ENCODE data around the gene SLC13A2. TPM values are rescaled to one million over a fixed set of nuclear protein-coding genes. Genes with fewer than 3 reads are reported as not detected.

SLC13A2 gene
- total and polyA plus RNA-seq, 10 donors = 0.03 TPM; not detected in 9

DNA sequence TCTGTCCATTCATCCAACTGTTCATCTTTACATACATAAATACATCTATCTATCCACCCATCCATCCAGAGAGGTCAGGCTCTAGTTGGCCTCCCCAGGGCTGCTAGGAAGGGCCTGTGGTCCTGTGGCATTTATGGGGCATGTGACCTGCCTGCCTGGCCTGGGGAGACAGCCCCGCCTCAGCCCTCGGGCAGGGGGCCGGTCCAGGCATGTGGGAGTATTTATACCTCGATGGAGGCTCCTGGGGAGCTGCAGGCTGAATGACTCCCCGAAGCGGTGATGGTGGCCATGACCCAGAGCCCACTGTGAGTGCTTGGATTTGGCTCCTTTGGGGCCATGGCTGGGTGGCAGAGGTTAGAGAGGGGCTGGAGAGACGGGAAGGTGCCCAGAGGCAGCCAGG lies 40.0 kb downstream of the SLC13A2 start:
- peaks cover 0 to 35% (median 7%) of the 10 kb centered on the region in 7 donors for H3K27me3 ChIP-seq (replicated peaks in 1 of 7)
- no peaks in the 10 kb centered on the region for H3K9me3 ChIP-seq
- H3K4me3 ChIP-seq = no peak overlapping the region
- TF ChIP-seq POLR2A (IDR thresholded peaks at IDR 0.05) (no peak), POLR2AphosphoS5 (IDR thresholded peaks at IDR 0.05) (no peak)
- TF ChIP-seq, protein P1, sequence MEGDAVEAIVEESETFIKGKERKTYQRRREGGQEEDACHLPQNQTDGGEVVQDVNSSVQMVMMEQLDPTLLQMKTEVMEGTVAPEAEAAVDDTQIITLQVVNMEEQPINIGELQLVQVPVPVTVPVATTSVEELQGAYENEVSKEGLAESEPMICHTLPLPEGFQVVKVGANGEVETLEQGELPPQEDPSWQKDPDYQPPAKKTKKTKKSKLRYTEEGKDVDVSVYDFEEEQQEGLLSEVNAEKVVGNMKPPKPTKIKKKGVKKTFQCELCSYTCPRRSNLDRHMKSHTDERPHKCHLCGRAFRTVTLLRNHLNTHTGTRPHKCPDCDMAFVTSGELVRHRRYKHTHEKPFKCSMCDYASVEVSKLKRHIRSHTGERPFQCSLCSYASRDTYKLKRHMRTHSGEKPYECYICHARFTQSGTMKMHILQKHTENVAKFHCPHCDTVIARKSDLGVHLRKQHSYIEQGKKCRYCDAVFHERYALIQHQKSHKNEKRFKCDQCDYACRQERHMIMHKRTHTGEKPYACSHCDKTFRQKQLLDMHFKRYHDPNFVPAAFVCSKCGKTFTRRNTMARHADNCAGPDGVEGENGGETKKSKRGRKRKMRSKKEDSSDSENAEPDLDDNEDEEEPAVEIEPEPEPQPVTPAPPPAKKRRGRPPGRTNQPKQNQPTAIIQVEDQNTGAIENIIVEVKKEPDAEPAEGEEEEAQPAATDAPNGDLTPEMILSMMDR (IDR thresholded peaks at IDR 0.05 in 8 of 11, conservative IDR thresholded peaks at IDR 0.05 in 3 of 11) = no peak
- WGBS, 5 donors = 76 to 89% (median 78%) methylated on average over 6 to 7 of the region's 7 CpGs
- H3K27ac ChIP-seq = no peak overlapping the region
- peaks cover 0 to 4% (median 0%) of the 10 kb centered on the region in 6 donors for H3K4me1 ChIP-seq
- DNase-seq = no peak
- intact Hi-C loops (cut with DNase I; ENCODE audit: low total_unique reads) = no loop called here
- no peaks in the 10 kb centered on the region for H3K36me3 ChIP-seq

DNA sequence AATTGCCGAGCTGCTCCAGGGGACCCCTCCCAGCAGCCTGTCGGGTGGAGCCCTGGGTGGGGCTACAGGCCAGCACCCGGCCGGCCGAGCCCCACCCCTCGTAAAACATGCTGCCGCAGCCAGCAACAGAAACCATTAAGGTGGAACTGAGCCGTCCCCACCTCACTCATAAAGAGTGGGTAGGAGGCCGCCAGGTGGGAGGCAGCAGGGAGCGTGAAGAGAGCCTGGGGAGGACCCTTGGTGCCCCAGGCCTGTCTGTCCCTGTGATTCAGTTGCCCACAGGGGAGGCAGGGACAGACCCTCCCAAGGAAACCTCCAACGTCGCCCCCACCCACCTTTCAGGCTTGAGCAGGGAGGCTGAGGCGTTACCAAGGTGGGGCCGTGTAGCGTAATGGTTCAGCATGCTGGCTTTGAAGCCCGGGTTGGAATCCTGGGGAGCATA lies 41.1 kb downstream of the SLC13A2 start:
- no peaks in the 10 kb centered on the region for H3K9me3 ChIP-seq
- H3K4me3 ChIP-seq = no peak overlapping the region
- 69 to 84% (median 75%) methylated on average over 13 to 16 of the region's 16 CpGs for WGBS, 5 donors
- peaks cover 0 to 7% (median 0%) of the 10 kb centered on the region in 6 donors for H3K4me1 ChIP-seq
- intact Hi-C loops (cut with DNase I; ENCODE audit: low total_unique reads) = no loop called here
- no peaks in the 10 kb centered on the region for H3K36me3 ChIP-seq
- no peak overlapping the region for H3K27ac ChIP-seq
- no peak for DNase-seq
- H3K27me3 ChIP-seq (replicated peaks in 1 of 7) = peaks cover 0 to 24% (median 5%) of the 10 kb centered on the region in 7 donors
- TF ChIP-seq POLR2AphosphoS5 (IDR thresholded peaks at IDR 0.05) (no peak), POLR2A (IDR thresholded peaks at IDR 0.05) (no peak)
- TF ChIP-seq, protein P1 (IDR thresholded peaks at IDR 0.05 in 8 of 11, conservative IDR thresholded peaks at IDR 0.05 in 3 of 11) = no peak

DNA sequence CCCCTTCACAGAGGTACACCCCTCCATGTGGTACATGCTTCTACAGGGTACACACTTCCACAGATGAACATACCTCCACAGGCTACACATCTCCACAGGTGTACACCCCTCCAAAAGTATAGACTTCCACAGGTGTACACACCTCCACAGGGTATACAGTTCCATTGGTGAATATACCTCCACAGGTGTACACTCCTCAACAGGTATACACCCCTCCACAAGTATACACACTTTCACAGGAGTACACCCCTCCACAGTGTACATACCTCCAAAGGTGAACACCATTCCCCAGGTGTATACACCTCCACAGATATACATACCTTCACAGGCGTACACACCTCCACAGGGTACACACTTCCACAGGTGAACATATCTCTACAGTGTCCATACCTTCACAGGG lies 42.1 kb downstream of the SLC13A2 start:
- DNase-seq = no peak
- Histone ChIP-seq H3K9me3 (no peaks in the 10 kb centered on the region), H3K27ac (no peak overlapping the region), H3K27me3 (replicated peaks in 1 of 7) (peaks cover 0 to 15% (median 4%) of the 10 kb centered on the region in 7 donors), H3K4me3 (no peak overlapping the region), H3K36me3 (no peaks in the 10 kb centered on the region), H3K4me1 (peaks cover 0 to 9% (median 2%) of the 10 kb centered on the region in 6 donors)
- TF ChIP-seq POLR2A (IDR thresholded peaks at IDR 0.05) (no peak), POLR2AphosphoS5 (IDR thresholded peaks at IDR 0.05) (no peak)
- TF ChIP-seq, protein P1 (IDR thresholded peaks at IDR 0.05 in 8 of 11, conservative IDR thresholded peaks at IDR 0.05 in 3 of 11) = no peak
- intact Hi-C loops (cut with DNase I; ENCODE audit: low total_unique reads) = no loop called here
- WGBS, 5 donors = 83 to 100% (median 97%) methylated on average over 1 of the region's 1 CpG

DNA sequence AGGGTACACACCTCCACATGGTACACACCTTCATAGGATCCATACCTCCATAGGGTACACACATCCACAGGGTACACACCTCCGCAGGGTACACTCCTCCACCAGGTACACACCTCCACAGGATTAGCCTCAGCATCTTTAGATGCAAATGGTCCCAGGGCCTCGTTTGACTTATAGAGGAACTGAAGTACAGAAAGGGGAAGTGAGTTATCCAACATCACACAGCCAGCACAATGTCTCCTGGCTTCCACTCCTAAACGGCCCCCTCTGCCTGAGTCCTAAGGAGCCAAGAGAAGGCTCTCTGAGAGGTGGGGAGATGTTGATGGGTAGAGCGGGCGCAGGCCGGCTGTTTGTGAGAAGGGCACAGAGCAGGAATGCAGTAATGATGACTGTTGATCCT lies 44.7 kb downstream of the SLC13A2 start:
- Histone ChIP-seq H3K36me3 (no peaks in the 10 kb centered on the region), H3K9me3 (no peaks in the 10 kb centered on the region), H3K27me3 (replicated peaks in 1 of 7) (peaks cover 0 to 7% (median 0%) of the 10 kb centered on the region in 7 donors), H3K4me3 (no peak overlapping the region), H3K4me1 (peaks cover 0 to 9% (median 2%) of the 10 kb centered on the region in 6 donors), H3K27ac (no peak overlapping the region)
- no peak for TF ChIP-seq POLR2A (IDR thresholded peaks at IDR 0.05)
- TF ChIP-seq POLR2AphosphoS5 (IDR thresholded peaks at IDR 0.05) = no peak
- TF ChIP-seq, protein P1 (IDR thresholded peaks at IDR 0.05 in 8 of 11, conservative IDR thresholded peaks at IDR 0.05 in 3 of 11) = no peak
- intact Hi-C loops (cut with DNase I; ENCODE audit: low total_unique reads) = no loop called here
- WGBS, 5 donors = 51 to 57% (median 54%) methylated on average over 6 of the region's 6 CpGs
- no peak for DNase-seq

Data from spleen (tissue), 11 donors.